Adipocyte (in vitro differentiated cells): ENCODE measurements around the gene CREB5.

Experiments
- DNase-seq: peaks from one replicate; pipeline ENCODE4 v3.0.0-alpha.2; 2015; ENCODE audit warnings: low read depth
- H3K27me3 ChIP-seq: replicated peaks from 2 replicates; pipeline ENCODE4 v1.7.0; 2013; ENCODE audit warnings: mild to moderate bottlenecking, low read length, moderate library complexity; ENCODE audit not compliant: control insufficient read depth, insufficient read depth
- H3K36me3 ChIP-seq: 2 replicates; pipeline ENCODE4 v1.7.0; 2013; ENCODE audit warnings: low read length, mild to moderate bottlenecking, moderate library complexity; ENCODE audit not compliant: control insufficient read depth, insufficient read depth, severe bottlenecking
- H3K4me1 ChIP-seq: 2 replicates; pipeline ENCODE4 v1.7.0; 2013; ENCODE audit warnings: mild to moderate bottlenecking, low read length, moderate library complexity; ENCODE audit not compliant: control insufficient read depth, insufficient read depth
- H3K4me3 ChIP-seq: 2 replicates; pipeline ENCODE4 v1.7.0; 2013; ENCODE audit warnings: mild to moderate bottlenecking, low read length, moderate library complexity
- H3K9ac ChIP-seq: 2 replicates; pipeline ENCODE4 v1.7.0; 2013; ENCODE audit warnings: mild to moderate bottlenecking, low read length, moderate library complexity
- H3K9me3 ChIP-seq: 2 replicates; pipeline ENCODE4 v1.7.0; 2013; ENCODE audit warnings: mild to moderate bottlenecking, low read length, moderate library complexity; ENCODE audit not compliant: control insufficient read depth

The CREB5 gene

DNA sequence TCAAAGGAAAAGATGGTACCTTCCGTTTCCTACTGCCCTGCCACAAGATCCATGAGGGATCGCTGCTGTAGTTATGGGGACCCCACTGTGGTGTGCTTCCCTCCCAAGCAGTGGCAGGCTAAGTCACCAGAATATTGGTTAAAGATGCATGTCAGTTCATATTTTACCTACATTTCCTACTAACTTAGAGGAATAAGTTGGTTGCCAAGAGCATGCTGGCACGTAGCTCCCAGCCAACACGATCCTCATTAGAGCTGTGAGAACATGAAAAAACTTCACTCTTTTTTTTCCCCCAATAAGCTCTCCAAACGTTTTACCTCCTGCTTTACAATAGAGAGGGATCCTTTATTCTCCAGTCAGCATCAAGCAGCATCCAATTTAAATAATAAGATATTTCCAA is 342.1 kb downstream of the CREB5 start:
- Histone ChIP-seq H3K4me1 (peaks cover 20% of the 10 kb centered on the region), H3K9ac (no peak overlapping the region), H3K27me3 (no peaks in the 10 kb centered on the region), H3K4me3 (no peak overlapping the region), H3K36me3 (no peaks in the 10 kb centered on the region), H3K9me3 (no peaks in the 10 kb centered on the region)
- no peak for DNase-seq

DNA sequence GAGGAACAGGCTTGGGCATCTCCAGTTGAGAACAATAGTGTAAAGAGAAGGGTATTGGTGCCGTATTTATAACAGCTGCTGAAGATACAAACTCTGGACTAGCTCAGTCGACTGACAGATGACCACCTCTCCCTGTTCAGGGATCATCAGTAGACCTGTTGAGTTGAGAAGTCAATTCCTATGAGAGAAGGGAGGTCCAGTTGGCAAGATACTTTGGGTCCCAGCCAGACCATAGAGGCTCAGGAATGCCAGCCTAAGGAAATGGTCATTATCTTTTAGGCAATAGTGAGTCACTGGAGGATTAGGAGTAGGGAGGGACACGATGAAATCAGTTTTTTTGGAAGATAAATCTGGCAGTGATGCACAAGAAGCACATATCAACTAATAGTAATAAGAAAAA is 342.9 kb downstream of the CREB5 start:
- H3K36me3 ChIP-seq: no peaks in the 10 kb centered on the region
- DNase-seq: peak; percentile 77
- H3K27me3 ChIP-seq: no peaks in the 10 kb centered on the region
- H3K4me3 ChIP-seq: no peak overlapping the region
- H3K4me1 ChIP-seq: peaks cover 17% of the 10 kb centered on the region
- H3K9me3 ChIP-seq: no peaks in the 10 kb centered on the region
- no peak overlapping the region for H3K9ac ChIP-seq

DNA sequence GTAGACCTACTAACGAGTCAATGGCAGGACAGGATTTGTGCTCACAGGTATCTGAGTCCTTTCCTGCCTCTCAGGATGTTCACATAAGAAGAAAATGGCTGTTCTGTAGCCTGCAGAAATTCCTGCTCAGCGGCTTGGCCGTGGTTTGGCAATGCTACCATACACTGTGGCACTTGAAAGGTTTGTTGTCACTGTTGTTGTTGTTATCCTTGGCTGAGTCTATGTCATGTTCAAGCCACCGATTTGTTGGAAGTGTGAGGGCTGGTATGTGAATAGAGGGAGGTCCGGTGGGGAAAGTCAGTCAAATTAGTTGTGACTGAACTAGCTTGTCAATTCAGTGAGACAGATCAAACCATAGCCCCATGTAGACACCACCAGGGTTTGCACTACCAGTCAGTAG is 345.9 kb downstream of the CREB5 start:
- H3K4me1 ChIP-seq: peaks cover 17% of the 10 kb centered on the region
- H3K36me3 ChIP-seq: no peaks in the 10 kb centered on the region
- H3K9me3 ChIP-seq: no peaks in the 10 kb centered on the region
- DNase-seq: no peak
- no peak overlapping the region for H3K9ac ChIP-seq
- H3K4me3 ChIP-seq: no peak overlapping the region
- H3K27me3 ChIP-seq: no peaks in the 10 kb centered on the region

DNA sequence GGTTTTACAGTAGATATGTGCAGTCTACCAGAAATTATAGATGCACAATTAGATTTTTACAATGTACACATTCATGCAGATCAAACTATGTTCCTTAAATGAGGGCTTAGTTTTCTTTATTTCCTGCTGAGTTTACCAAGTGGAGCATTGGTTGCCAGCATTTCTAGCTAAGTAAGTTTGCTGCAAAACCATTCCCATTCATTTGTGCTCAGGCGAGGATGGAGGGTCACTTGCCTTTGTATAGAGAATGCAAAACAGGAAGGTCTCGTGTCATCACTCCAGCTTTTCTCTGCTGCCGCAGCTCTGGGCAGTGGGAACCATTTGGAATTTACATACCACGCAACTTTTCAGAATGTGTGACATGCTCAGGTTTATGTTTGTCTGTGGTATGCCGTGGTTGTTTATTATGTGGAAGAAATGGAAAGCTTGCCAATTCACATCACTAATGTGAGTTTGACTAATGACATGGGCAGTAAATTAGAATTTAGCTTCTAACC is 347.2 kb downstream of the CREB5 start:
- Histone ChIP-seq H3K4me3 (no peak overlapping the region), H3K27me3 (no peaks in the 10 kb centered on the region), H3K4me1 (peaks cover 12% of the 10 kb centered on the region), H3K36me3 (no peaks in the 10 kb centered on the region), H3K9me3 (no peaks in the 10 kb centered on the region), H3K9ac (no peak overlapping the region)
- DNase-seq: no peak

DNA sequence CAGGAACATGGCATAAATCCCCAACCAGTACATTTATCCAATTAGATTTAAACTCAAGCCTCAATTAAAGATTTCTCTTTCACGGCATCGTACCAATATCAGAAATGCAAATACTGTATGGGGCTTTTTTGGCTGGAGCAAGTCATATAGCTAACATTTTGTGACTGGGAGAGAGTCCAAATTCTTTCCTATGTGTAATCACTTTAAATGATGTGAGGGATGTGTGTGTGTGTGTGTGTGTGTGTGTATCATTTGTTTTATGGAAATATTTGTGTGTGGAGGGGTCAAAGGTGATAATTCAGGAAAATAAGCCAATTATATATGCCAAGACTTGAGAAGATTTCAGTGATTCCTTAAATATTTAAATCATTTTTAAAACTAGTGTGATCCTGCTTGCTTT is 349.2 kb downstream of the CREB5 start:
- no peaks in the 10 kb centered on the region for H3K36me3 ChIP-seq
- no peaks in the 10 kb centered on the region for H3K27me3 ChIP-seq
- no peak overlapping the region for H3K4me3 ChIP-seq
- H3K9ac ChIP-seq: no peak overlapping the region
- peaks cover 6% of the 10 kb centered on the region for H3K4me1 ChIP-seq
- no peaks in the 10 kb centered on the region for H3K9me3 ChIP-seq
- no peak for DNase-seq

DNA sequence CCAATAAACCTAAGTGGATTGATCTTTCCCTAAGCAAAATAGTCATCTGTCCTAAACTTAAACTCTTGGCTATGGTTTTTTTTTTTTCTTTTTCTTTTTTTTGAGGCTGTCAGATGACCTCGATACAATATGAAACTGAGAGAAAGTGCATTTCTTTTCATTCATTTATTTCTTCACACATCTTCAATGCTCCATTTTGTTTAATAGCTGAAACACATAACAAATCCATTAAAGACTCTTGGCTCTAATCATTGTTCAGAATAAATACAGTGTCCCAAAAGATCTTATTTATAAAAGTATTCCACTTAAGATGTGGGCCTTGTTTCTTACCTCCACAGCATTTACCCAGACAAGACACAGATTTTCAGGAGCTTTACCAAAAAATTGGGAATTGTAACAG is 350.3 kb downstream of the CREB5 start:
- Histone ChIP-seq H3K4me3 (no peak overlapping the region), H3K9ac (no peak overlapping the region), H3K27me3 (no peaks in the 10 kb centered on the region), H3K4me1 (peaks cover 18% of the 10 kb centered on the region), H3K36me3 (no peaks in the 10 kb centered on the region), H3K9me3 (no peaks in the 10 kb centered on the region)
- no peak for DNase-seq

DNA sequence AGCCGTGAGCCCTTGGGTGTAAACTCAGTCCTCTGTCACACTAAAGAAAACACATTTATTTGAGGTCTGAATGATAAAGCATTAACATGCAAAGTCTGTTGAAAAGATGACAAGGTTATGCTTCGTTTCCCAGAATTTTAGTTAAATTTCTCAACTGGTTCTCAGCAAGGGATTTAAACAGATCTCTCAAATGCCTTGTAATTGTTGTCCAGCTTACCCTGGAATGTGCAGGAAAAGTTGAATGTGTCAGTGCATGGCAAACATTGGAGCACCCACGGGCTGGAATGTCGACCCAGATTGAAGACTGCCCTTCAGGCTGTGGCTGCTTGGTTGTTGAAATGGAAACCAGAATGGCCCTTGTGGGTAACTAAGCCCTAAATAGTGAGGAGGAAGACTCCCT is 354.0 kb downstream of the CREB5 start:
- DNase-seq: peak; percentile 31
- Histone ChIP-seq H3K27me3 (no peaks in the 10 kb centered on the region), H3K4me3 (peak overlapping the region; percentile 41), H3K9ac (no peak overlapping the region), H3K36me3 (no peaks in the 10 kb centered on the region), H3K4me1 (peaks cover 33% of the 10 kb centered on the region), H3K9me3 (no peaks in the 10 kb centered on the region)

DNA sequence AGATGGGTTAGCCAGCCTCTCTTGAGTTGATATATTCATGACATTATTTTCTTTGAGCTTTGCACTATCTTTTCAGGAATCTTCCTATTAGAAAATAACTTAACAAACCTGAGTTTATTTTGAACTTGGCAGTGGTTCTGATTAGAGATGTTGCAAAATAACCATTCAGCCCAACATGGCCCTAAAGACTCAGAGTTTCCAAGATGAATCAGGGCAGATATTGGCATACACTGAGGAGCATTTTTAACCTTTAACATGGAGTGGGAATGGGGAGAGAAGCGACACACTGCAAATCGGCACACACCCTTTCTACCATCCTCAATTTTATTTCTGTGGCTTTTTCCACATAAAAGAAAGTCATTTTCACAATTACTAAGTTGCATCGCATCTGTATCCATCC is 355.0 kb downstream of the CREB5 start:
- Histone ChIP-seq H3K9ac (peak overlapping the region; percentile 47), H3K4me1 (peaks cover 33% of the 10 kb centered on the region), H3K4me3 (peak overlapping the region; percentile 68), H3K9me3 (no peaks in the 10 kb centered on the region), H3K36me3 (no peaks in the 10 kb centered on the region), H3K27me3 (no peaks in the 10 kb centered on the region)
- DNase-seq: peak; percentile 54

DNA sequence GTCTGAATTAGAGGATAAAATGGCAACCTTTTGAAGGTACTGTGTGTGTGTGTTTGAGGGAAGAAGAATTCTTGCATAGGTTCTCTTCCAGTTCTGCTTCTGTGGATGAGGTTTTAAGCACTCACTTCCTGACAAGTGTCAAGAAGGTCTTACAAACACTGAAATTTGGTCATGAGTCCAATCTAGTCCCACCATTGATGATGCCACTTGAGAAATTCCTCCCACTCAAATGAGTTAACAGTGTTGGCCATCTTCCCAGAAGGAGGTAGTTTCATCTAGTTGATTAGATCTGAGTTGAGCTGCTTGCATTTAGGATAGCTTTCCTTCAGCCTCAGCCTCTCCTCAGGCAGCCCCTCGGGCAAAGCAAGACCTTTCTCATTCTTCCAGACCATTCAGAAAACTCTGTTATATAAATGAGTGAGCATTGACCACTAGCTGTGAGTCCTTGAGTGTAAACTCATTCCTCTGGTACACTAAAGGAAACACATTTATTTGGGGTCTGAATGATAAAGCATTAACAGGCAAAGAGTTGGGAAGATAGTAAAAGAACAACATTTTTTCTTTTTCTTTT is 356.3 kb downstream of the CREB5 start:
- no peak overlapping the region for H3K4me3 ChIP-seq
- H3K4me1 ChIP-seq: peaks cover 33% of the 10 kb centered on the region
- no peak overlapping the region for H3K9ac ChIP-seq
- no peaks in the 10 kb centered on the region for H3K36me3 ChIP-seq
- DNase-seq: peak; percentile 61
- no peaks in the 10 kb centered on the region for H3K27me3 ChIP-seq
- no peaks in the 10 kb centered on the region for H3K9me3 ChIP-seq

DNA sequence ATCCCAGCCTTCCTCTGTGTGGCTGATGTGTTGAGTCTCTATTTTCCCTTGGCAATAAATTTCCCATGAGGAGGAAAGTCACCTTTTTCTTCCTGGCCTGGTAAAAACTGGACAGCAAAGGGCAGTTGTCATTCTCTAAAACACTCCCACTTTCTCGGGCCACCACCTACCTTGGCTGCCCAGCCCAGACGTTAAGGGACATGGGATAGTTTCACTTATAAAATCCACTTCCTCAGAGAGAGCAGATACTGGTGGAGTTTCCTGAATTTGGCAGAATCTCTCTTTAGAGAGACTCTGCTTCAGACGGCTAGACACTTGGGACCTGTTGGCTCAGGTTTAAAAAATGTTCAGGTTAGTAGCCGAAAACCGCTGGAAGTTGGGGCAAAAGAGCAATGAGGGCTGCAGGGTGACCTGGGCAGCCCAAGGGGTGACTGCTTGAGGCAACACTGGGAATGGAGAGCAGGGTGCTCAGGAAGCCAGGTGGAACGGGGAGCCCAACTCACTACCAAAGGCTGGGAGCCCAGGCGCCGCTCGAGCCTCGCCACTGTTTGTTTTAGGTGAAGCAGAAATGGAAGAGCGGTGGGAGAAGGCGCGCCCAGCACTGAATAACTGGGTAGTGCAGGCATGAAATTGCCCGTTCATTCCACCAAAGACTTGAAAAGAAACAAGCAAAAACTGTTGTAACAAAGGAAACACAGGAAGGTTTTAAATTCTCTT is 359.7 kb downstream of the CREB5 start:
- Histone ChIP-seq H3K27me3 (no peaks in the 10 kb centered on the region), H3K9ac (no peak overlapping the region), H3K4me1 (peaks cover 30% of the 10 kb centered on the region), H3K9me3 (no peaks in the 10 kb centered on the region), H3K36me3 (no peaks in the 10 kb centered on the region), H3K4me3 (no peak overlapping the region)
- no peak for DNase-seq

DNA sequence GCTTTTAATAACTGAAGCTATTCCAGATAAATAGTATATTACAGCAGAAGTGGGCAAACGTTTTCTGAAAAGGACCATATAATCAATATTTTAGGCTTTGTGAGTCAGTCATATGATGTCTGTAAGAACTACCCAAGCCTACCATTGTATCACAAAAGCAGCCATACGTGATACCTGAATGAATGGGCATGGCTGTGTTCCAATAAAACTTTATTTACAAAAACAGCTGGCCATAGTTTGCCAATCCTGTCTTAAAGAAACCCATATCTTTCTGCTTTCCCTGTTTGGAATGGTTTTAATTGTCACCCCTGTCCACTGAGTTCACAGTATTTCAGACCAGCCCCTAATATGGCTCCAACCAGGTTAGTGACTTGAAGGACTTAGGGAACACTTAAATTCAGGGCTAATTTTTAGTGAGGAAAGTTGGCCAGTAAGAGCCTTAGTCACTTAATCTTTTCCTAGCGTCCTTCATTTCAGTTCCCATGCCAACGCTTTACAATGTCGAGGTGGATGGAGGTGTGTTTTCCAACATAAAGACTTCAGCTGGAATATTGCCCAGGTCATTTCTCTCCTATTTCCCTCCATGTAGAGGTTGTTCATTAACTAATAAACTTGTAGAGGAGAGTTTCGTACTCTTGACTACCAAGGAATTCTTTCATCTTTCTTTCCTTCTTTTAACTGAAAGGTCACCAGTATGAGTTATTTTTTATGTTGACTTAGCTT is 361.3 kb downstream of the CREB5 start:
- DNase-seq: no peak
- Histone ChIP-seq H3K9me3 (no peaks in the 10 kb centered on the region), H3K9ac (no peak overlapping the region), H3K36me3 (no peaks in the 10 kb centered on the region), H3K27me3 (no peaks in the 10 kb centered on the region), H3K4me3 (no peak overlapping the region), H3K4me1 (peaks cover 14% of the 10 kb centered on the region)
